ENCODE measurements around the gene CHTF18.

Gene CHTF18

GRCh38 chr16:802914-803753 lies 14.7 kb downstream of the CHTF18 start:
- Histone ChIP-seq H3K27ac (ENCODE audit: low read depth, low read length) (no peak overlapping the region), H3K27me3 (ENCODE audit: control insufficient read depth, low read length) (peaks cover 52% of the 10 kb centered on the region), H4K20me1 (ENCODE audit: control insufficient read depth, insufficient read depth, low read depth, low read length) (peaks cover 13% of the 10 kb centered on the region; the same call in 1 of the 2 replicates), H3K4me1 (ENCODE audit: control insufficient read depth, low read length) (peaks cover 12% of the 10 kb centered on the region), H3K4me2 (ENCODE audit: low read length) (no peak overlapping the region), H3K36me3 (ENCODE audit: control insufficient read depth, low read length) (peaks cover 5% of the 10 kb centered on the region), H3K9me2 (replicated peaks; ENCODE audit: control insufficient read depth, low read length) (no peaks in the 10 kb centered on the region), H3K79me2 (ENCODE audit: control insufficient read depth, low read length) (peaks cover 11% of the 10 kb centered on the region), H3K4me3 (ENCODE audit: low read length) (no peak overlapping the region), H3F3A (ENCODE audit: control insufficient read depth, insufficient read depth) (no peaks in the 10 kb centered on the region; the same call in 1 of the 2 replicates), H3K9me3 (ENCODE audit: control insufficient read depth, insufficient read depth, low read length) (no peaks in the 10 kb centered on the region)
- TF ChIP-seq CTCF (IDR thresholded peaks at IDR 0.05; ENCODE audit: low read depth, low read length, poor library complexity, severe bottlenecking) (no peak), EZH2phosphoT487 (IDR thresholded peaks at IDR 0.05; ENCODE audit: borderline replicate concordance, low read length) (no peak)

GRCh38 chr16:803754-804080 lies 15.3 kb downstream of the CHTF18 start:
- Histone ChIP-seq H3K27me3 (ENCODE audit: control insufficient read depth, low read length) (peaks cover 52% of the 10 kb centered on the region), H3K4me1 (ENCODE audit: control insufficient read depth, low read length) (peaks cover 13% of the 10 kb centered on the region), H3K36me3 (ENCODE audit: control insufficient read depth, low read length) (peaks cover 5% of the 10 kb centered on the region), H3K9me2 (replicated peaks; ENCODE audit: control insufficient read depth, low read length) (no peaks in the 10 kb centered on the region), H3K4me3 (ENCODE audit: low read length) (no peak overlapping the region), H3K27ac (ENCODE audit: low read depth, low read length) (no peak overlapping the region), H3K4me2 (ENCODE audit: low read length) (no peak overlapping the region), H3F3A (ENCODE audit: control insufficient read depth, insufficient read depth) (no peaks in the 10 kb centered on the region; the same call in 1 of the 2 replicates), H3K79me2 (ENCODE audit: control insufficient read depth, low read length) (peaks cover 11% of the 10 kb centered on the region), H3K9me3 (ENCODE audit: control insufficient read depth, insufficient read depth, low read length) (no peaks in the 10 kb centered on the region), H4K20me1 (ENCODE audit: control insufficient read depth, insufficient read depth, low read depth, low read length) (peaks cover 12% of the 10 kb centered on the region; the same call in 1 of the 2 replicates)
- TF ChIP-seq EZH2phosphoT487 (IDR thresholded peaks at IDR 0.05; ENCODE audit: borderline replicate concordance, low read length), result no peak
- no peak for TF ChIP-seq CTCF (IDR thresholded peaks at IDR 0.05; ENCODE audit: low read depth, low read length, poor library complexity, severe bottlenecking)

- Histone ChIP-seq H3F3A (ENCODE audit: control insufficient read depth, insufficient read depth) (no peaks in the 10 kb centered on the region; the same call in 1 of the 2 replicates), H3K4me2 (ENCODE audit: low read length) (no peak overlapping the region), H3K79me2 (ENCODE audit: control insufficient read depth, low read length) (peaks cover 11% of the 10 kb centered on the region), H3K4me1 (ENCODE audit: control insufficient read depth, low read length) (peaks cover 12% of the 10 kb centered on the region), H3K27ac (ENCODE audit: low read depth, low read length) (no peak overlapping the region), H3K4me3 (ENCODE audit: low read length) (no peak overlapping the region), H3K9me3 (ENCODE audit: control insufficient read depth, insufficient read depth, low read length) (no peaks in the 10 kb centered on the region), H3K36me3 (ENCODE audit: control insufficient read depth, low read length) (peaks cover 5% of the 10 kb centered on the region), H3K27me3 (ENCODE audit: control insufficient read depth, low read length) (peaks cover 47% of the 10 kb centered on the region), H4K20me1 (ENCODE audit: control insufficient read depth, insufficient read depth, low read depth, low read length) (0 out of 2 replicates have a peak, but pooled peaks cover 8% of the 10 kb centered on the region), H3K9me2 (replicated peaks; ENCODE audit: control insufficient read depth, low read length) (no peaks in the 10 kb centered on the region)
- TF ChIP-seq CTCF (IDR thresholded peaks at IDR 0.05; ENCODE audit: low read depth, low read length, poor library complexity, severe bottlenecking), result no peak
- no peak for TF ChIP-seq EZH2phosphoT487 (IDR thresholded peaks at IDR 0.05; ENCODE audit: borderline replicate concordance, low read length)
Measured at GRCh38 chr16:804193-805048, 16.0 kb downstream of the CHTF18 start.
